Liver (tissue), 9 donors: ENCODE measurements around the gene RAB6B. TPM values are rescaled to one million over a fixed set of nuclear protein-coding genes. Genes with fewer than 3 reads are reported as not detected.

Source experiments
- DNase-seq: peaks from one replicate; pipeline ENCODE4 v3.0.0-alpha.2; 2017; ENCODE audit warnings: low spot score
- H3K27ac ChIP-seq, 2 donors: one replicate each; pipeline ENCODE4 v1.7.0; 2013; ENCODE audit warnings: inconsistent platforms in 2 of 2, low read length in 2 of 2, control low read depth in 1 of 2, low read depth in 1 of 2, mild to moderate bottlenecking in 1 of 2
- H3K27me3 ChIP-seq, 4 donors: one replicate each; pipeline versions ENCODE4 v1.6.1 to v1.7.0; 2013; ENCODE audit warnings: low read length in 3 of 4, inconsistent platforms in 1 of 4, mild to moderate bottlenecking in 1 of 4, moderate library complexity in 1 of 4; ENCODE audit not compliant: control insufficient read depth in 4 of 4, insufficient read depth in 4 of 4
- H3K36me3 ChIP-seq, 4 donors: one replicate each; pipeline versions ENCODE4 v1.6.1 to v1.7.0; 2013; ENCODE audit warnings: low read length in 3 of 4, mild to moderate bottlenecking in 3 of 4, low read depth in 1 of 4, moderate library complexity in 1 of 4; ENCODE audit not compliant: control insufficient read depth in 4 of 4, insufficient read depth in 3 of 4
- H3K4me1 ChIP-seq, 4 donors: one replicate each; pipeline versions ENCODE4 v1.6.1 to v1.7.0; 2013; ENCODE audit warnings: low read length in 3 of 4, mild to moderate bottlenecking in 3 of 4, moderate library complexity in 1 of 4; ENCODE audit not compliant: control insufficient read depth in 4 of 4, insufficient read depth in 4 of 4
- H3K4me3 ChIP-seq, 3 donors: one replicate each; pipeline versions ENCODE4 v1.6.1 to v1.7.0; 2013; ENCODE audit warnings: low read length in 3 of 3, control low read depth in 1 of 3, low read depth in 1 of 3, mild to moderate bottlenecking in 1 of 3
- H3K9ac ChIP-seq, 2 donors: one replicate each; pipeline ENCODE4 v1.7.0; 2013; ENCODE audit warnings: low read length in 2 of 2, mild to moderate bottlenecking in 2 of 2, moderate library complexity in 2 of 2, control low read depth in 1 of 2, low read depth in 1 of 2
- H3K9me3 ChIP-seq, 4 donors: one replicate each; pipeline versions ENCODE4 v1.6.1 to v1.7.0; 2013; ENCODE audit warnings: low read length in 3 of 4; ENCODE audit not compliant: control insufficient read depth in 4 of 4
- ATF3 ChIP-seq: IDR thresholded peaks from 2 replicates; pipeline ENCODE4 v1.6.1; 2016; ENCODE audit warnings: antibody characterized with exemption
- EGR1 ChIP-seq, 2 donors: IDR thresholded peaks; 2 replicates each; pipeline ENCODE4 v1.6.1; 2016 to 2018; ENCODE audit warnings: antibody characterized with exemption in 2 of 2, low read depth in 2 of 2
- GABPA ChIP-seq, 2 donors: IDR thresholded peaks in 1 of 2; conservative IDR thresholded peaks in 1 of 2; 2 replicates each; pipeline ENCODE4 v1.6.1; 2016; ENCODE audit warnings: antibody characterized with exemption in 2 of 2, mild to moderate bottlenecking in 1 of 2, moderate library complexity in 1 of 2
- HNF4A ChIP-seq, 2 donors: conservative IDR thresholded peaks; 2 replicates each; pipeline ENCODE4 v1.6.1; 2016; ENCODE audit warnings: antibody characterized with exemption in 2 of 2, mild to moderate bottlenecking in 2 of 2
- HNF4G ChIP-seq: IDR thresholded peaks from 2 replicates; pipeline ENCODE4 v1.6.1; 2016; ENCODE audit warnings: antibody characterized with exemption
- JUND ChIP-seq, 2 donors: IDR thresholded peaks; 2 replicates each; pipeline ENCODE4 v1.6.1; 2016; ENCODE audit warnings: antibody characterized with exemption in 2 of 2
- RAD21 ChIP-seq, 2 donors: IDR thresholded peaks; 2 replicates each; pipeline ENCODE4 v1.6.1; 2016; ENCODE audit warnings: antibody characterized with exemption in 2 of 2, mild to moderate bottlenecking in 2 of 2
- REST ChIP-seq: IDR thresholded peaks from 2 replicates; pipeline ENCODE4 v1.6.1; 2016; ENCODE audit warnings: antibody characterized with exemption, mild to moderate bottlenecking
- RXRA ChIP-seq, 2 donors: IDR thresholded peaks; 2 replicates each; pipeline ENCODE4 v1.6.1; 2017 to 2018; ENCODE audit warnings: antibody characterized with exemption in 2 of 2, mild to moderate bottlenecking in 1 of 2
- SP1 ChIP-seq: IDR thresholded peaks from 2 replicates; pipeline ENCODE4 v1.6.1; 2018; ENCODE audit warnings: antibody characterized with exemption, mild to moderate bottlenecking
- TAF1 ChIP-seq: conservative IDR thresholded peaks from 2 replicates; pipeline ENCODE4 v1.6.1; 2016; ENCODE audit warnings: antibody characterized with exemption, mild to moderate bottlenecking
- YY1 ChIP-seq: IDR thresholded peaks from 2 replicates; pipeline ENCODE4 v1.6.1; 2016; ENCODE audit warnings: antibody characterized with exemption, mild to moderate bottlenecking
- ZBTB33 ChIP-seq: IDR thresholded peaks from 2 replicates; pipeline ENCODE4 v1.6.1; 2016; ENCODE audit warnings: antibody characterized with exemption
- WGBS: extraction: QIAGEN DNeasy Blood & Tissue Kit; methylation state at CpG from one replicate; pipeline ENCODE4 v1.1.7; 2013; 5-methylcytosine and 5-hydroxymethylcytosine counted together
- polyA plus RNA-seq, 2 donors: library from polyadenylated mRNA; stranded (reverse) in 1 of 2; unstranded in 1 of 2; fragments of 200-250 nt in 1 of 2; fragments of >200 nt in 1 of 2; fragmentation: Nextera tagmentation in 1 of 2; extraction: Ambion mirVana in 1 of 2; gene quantifications; one replicate each; pipeline versions ENCODE4 v1.2.1 to v1.2.3, GENCODE V29; 2013 to 2015
- total RNA-seq, 2 donors: library from RNA; depleted of rRNA; stranded (reverse); fragments of >200 nt; gene quantifications; one replicate each; pipeline ENCODE4 v1.2.3, GENCODE V29; 2014
- donor health status: healthy.
- donor health status: healthy.
- donor health status: healthy.
- donor health status: healthy.
- donor health status: healthy.

The RAB6B gene
- total and polyA plus RNA-seq, 4 donors, result 0.08 to 2.8 (median 0.28) TPM

- Histone ChIP-seq H3K9ac (no peak overlapping the region), H3K4me3 (no peak overlapping the region), H3K27ac (no peak overlapping the region), H3K4me1 (peaks cover 4 to 16% (median 10%) of the 10 kb centered on the region in 4 donors), H3K27me3 (peaks cover 0 to 6% (median 0%) of the 10 kb centered on the region in 4 donors), H3K9me3 (no peaks in the 10 kb centered on the region), H3K36me3 (no peaks in the 10 kb centered on the region)
- TF ChIP-seq HNF4A (conservative IDR thresholded peaks at IDR 0.05) (no peak), GABPA (IDR thresholded peaks at IDR 0.05 in 1 of 2, conservative IDR thresholded peaks at IDR 0.05 in 1 of 2) (no peak), REST (no peak), EGR1 (IDR thresholded peaks at IDR 0.05; ENCODE audit: low read depth in 2 of 2) (no peak), SP1 (no peak), JUND (IDR thresholded peaks at IDR 0.05) (no peak), YY1 (no peak), HNF4G (no peak), TAF1 (no peak)
- no peak for DNase-seq
Measured at GRCh38 chr3:133899311-133899710, 3.6 kb upstream of the RAB6B start.

GRCh38 chr3:133897547-133897946 lies 1.9 kb upstream of the RAB6B start:
- DNase-seq, result no peak
- WGBS, result 67% methylated on average over 7 of the region's 7 CpGs
- no peak for TF ChIP-seq YY1
- no peak for TF ChIP-seq EGR1 (IDR thresholded peaks at IDR 0.05; ENCODE audit: low read depth in 2 of 2)
- no peak for TF ChIP-seq RAD21 (IDR thresholded peaks at IDR 0.05)
- no peak for TF ChIP-seq HNF4G
- TF ChIP-seq SP1, result no peak
- no peak for TF ChIP-seq JUND (IDR thresholded peaks at IDR 0.05)
- TF ChIP-seq ZBTB33, result no peak
- no peak for TF ChIP-seq RXRA (IDR thresholded peaks at IDR 0.05)
- TF ChIP-seq REST, result no peak
- no peak for TF ChIP-seq TAF1
- no peak for TF ChIP-seq ATF3
- no peak for TF ChIP-seq HNF4A (conservative IDR thresholded peaks at IDR 0.05)

More at GRCh38 chr3:133897547-133897946, 1.9 kb upstream of the RAB6B start:
- Histone ChIP-seq H3K4me1 (peaks cover 4 to 16% (median 10%) of the 10 kb centered on the region in 4 donors), H3K36me3 (no peaks in the 10 kb centered on the region), H3K27ac (no peak overlapping the region), H3K9me3 (no peaks in the 10 kb centered on the region), H3K27me3 (peaks cover 0 to 9% (median 0%) of the 10 kb centered on the region in 4 donors), H3K4me3 (no peak overlapping the region), H3K9ac (no peak overlapping the region)
